ENCODE results near the gene TMEM156. TPM values are rescaled to one million over a fixed set of nuclear protein-coding genes. Genes with fewer than 3 reads are reported as not detected.

TMEM156 gene
- total RNA-seq, 4 donors from 2014 or later = not detected

- in situ Hi-C loops (cut with MboI; ENCODE audit: low sequenced_read_pairs in 4 of 4) (no loop called here), intact Hi-C loops (cut with DNase I; ENCODE audit: low total_unique reads) (no loop called here)
- no peak for DNase-seq
Observed at GRCh38 chr4:39061457-39061856, 29.2 kb upstream of the TMEM156 start.

GRCh38 chr4:39056023-39056422 lies 23.8 kb upstream of the TMEM156 start:
- no peak for ATAC-seq
- Histone ChIP-seq H3K4me3 (no peak overlapping the region), H3K4me1 (no peaks in the 10 kb centered on the region), H3K27me3 (no peaks in the 10 kb centered on the region), H3K27ac (no peak overlapping the region), H3K36me3 (no peaks in the 10 kb centered on the region), H3K9me3 (no peaks in the 10 kb centered on the region)
- intact Hi-C loops (cut with DNase I; ENCODE audit: low total_unique reads) = no loop called here
- DNase-seq = no peak
- TF ChIP-seq POLR2A (IDR thresholded peaks at IDR 0.05) (no peak), CTCF (IDR thresholded peaks at IDR 0.05 in 4 of 5, conservative IDR thresholded peaks at IDR 0.05 in 1 of 5) (no peak)
- in situ Hi-C loops (cut with MboI; ENCODE audit: low sequenced_read_pairs in 4 of 4) = no loop called here

More at GRCh38 chr4:39061457-39061856, 29.2 kb upstream of the TMEM156 start:
- H3K9me3 ChIP-seq = no peaks in the 10 kb centered on the region
- no peak overlapping the region for H3K27ac ChIP-seq
- no peak for TF ChIP-seq POLR2A (IDR thresholded peaks at IDR 0.05)
- TF ChIP-seq CTCF (IDR thresholded peaks at IDR 0.05 in 4 of 5, conservative IDR thresholded peaks at IDR 0.05 in 1 of 5) = no peak
- no peak for ATAC-seq
- no peaks in the 10 kb centered on the region for H3K27me3 ChIP-seq
- no peaks in the 10 kb centered on the region for H3K36me3 ChIP-seq
- H3K4me3 ChIP-seq = no peak overlapping the region
- H3K4me1 ChIP-seq = peaks cover 0 to 4% of the 10 kb centered on the region in 2 donors

GRCh38 chr4:39054497-39054896 lies 22.3 kb upstream of the TMEM156 start:
- in situ Hi-C loops (cut with MboI; ENCODE audit: low sequenced_read_pairs in 4 of 4) (no loop called here), intact Hi-C loops (cut with DNase I; ENCODE audit: low total_unique reads) (no loop called here)
- H3K27ac ChIP-seq = no peak overlapping the region
- TF ChIP-seq CTCF (IDR thresholded peaks at IDR 0.05 in 4 of 5, conservative IDR thresholded peaks at IDR 0.05 in 1 of 5) (no peak), POLR2A (IDR thresholded peaks at IDR 0.05) (no peak)
- H3K4me3 ChIP-seq = no peak overlapping the region
- H3K4me1 ChIP-seq = no peaks in the 10 kb centered on the region
- no peaks in the 10 kb centered on the region for H3K27me3 ChIP-seq
- H3K36me3 ChIP-seq = no peaks in the 10 kb centered on the region
- no peak for DNase-seq
- no peaks in the 10 kb centered on the region for H3K9me3 ChIP-seq
- no peak for ATAC-seq

- H3K27me3 ChIP-seq = no peaks in the 10 kb centered on the region
- no peak overlapping the region for H3K4me3 ChIP-seq
- intact Hi-C loops (cut with DNase I; ENCODE audit: low total_unique reads) (loop anchor here (2.0 kb wide), 1 partner anchor 25 kb away; no protein-coding TSS in a partner anchor), in situ Hi-C loops (cut with MboI; ENCODE audit: low sequenced_read_pairs in 4 of 4) (no loop called here)
- no peaks in the 10 kb centered on the region for H3K36me3 ChIP-seq
- ATAC-seq (no peak), DNase-seq (no peak)
- H3K9me3 ChIP-seq = no peaks in the 10 kb centered on the region
- TF ChIP-seq CTCF (IDR thresholded peaks at IDR 0.05 in 4 of 5, conservative IDR thresholded peaks at IDR 0.05 in 1 of 5) (no peak), POLR2A (IDR thresholded peaks at IDR 0.05) (no peak)
- H3K27ac ChIP-seq = no peak overlapping the region
- no peaks in the 10 kb centered on the region for H3K4me1 ChIP-seq
Observed at GRCh38 chr4:39053983-39054382, 21.8 kb upstream of the TMEM156 start.

GRCh38 chr4:39051492-39051891 lies 19.3 kb upstream of the TMEM156 start:
- no peaks in the 10 kb centered on the region for H3K36me3 ChIP-seq
- in situ Hi-C loops (cut with MboI; ENCODE audit: low sequenced_read_pairs in 4 of 4) = no loop called here
- intact Hi-C loops (cut with DNase I; ENCODE audit: low total_unique reads) = no loop called here
- no peaks in the 10 kb centered on the region for H3K27me3 ChIP-seq
- TF ChIP-seq POLR2A (IDR thresholded peaks at IDR 0.05) = no peak
- H3K9me3 ChIP-seq = no peaks in the 10 kb centered on the region
- DNase-seq = no peak
- no peak for ATAC-seq
- no peak overlapping the region for H3K27ac ChIP-seq
- no peaks in the 10 kb centered on the region for H3K4me1 ChIP-seq
- H3K4me3 ChIP-seq = no peak overlapping the region

All from gastrocnemius medialis (tissue), 4 donors.